ENCODE data around the gene TNPO3. TPM values are rescaled to one million over a fixed set of nuclear protein-coding genes. Genes with fewer than 3 reads are reported as not detected.

TNPO3 gene
- total and polyA plus RNA-seq, 8 donors, result 32.5 to 40.5 (median 37.5) TPM

DNA sequence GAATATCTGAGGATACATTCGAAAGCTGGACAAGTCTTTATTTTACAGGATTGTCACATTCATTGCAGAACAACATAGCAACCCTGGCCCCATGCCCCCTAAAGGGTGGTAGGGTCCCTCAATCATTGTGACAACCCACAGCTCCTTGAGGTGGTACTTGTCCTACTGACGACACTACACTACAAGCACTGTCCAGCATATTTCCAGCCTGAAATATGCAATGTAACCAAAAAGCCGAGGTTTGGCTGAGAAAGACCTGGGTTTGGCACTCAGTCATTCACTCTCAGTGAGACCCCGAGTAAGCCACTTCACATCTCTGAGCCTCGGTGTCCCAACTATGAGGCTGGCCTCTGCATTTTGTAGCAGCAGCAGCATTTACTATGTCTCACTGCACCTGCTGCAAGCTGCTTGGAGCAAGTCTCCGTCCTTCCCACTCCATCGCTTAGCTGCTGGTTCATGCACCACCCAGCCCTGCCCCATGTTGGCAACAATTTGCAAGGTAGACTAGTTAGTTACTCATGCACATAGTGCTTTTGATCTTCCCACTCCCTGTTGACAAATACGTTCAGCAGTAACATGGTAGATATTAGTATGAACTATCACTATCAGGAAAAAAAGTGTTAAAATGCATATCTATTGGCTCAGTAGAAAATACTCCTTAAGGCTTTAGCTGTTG, 43.6 kb upstream of the TNPO3 start:
- intact Hi-C loops (cut with DNase I), result no loop called here
- TF ChIP-seq, protein P1, sequence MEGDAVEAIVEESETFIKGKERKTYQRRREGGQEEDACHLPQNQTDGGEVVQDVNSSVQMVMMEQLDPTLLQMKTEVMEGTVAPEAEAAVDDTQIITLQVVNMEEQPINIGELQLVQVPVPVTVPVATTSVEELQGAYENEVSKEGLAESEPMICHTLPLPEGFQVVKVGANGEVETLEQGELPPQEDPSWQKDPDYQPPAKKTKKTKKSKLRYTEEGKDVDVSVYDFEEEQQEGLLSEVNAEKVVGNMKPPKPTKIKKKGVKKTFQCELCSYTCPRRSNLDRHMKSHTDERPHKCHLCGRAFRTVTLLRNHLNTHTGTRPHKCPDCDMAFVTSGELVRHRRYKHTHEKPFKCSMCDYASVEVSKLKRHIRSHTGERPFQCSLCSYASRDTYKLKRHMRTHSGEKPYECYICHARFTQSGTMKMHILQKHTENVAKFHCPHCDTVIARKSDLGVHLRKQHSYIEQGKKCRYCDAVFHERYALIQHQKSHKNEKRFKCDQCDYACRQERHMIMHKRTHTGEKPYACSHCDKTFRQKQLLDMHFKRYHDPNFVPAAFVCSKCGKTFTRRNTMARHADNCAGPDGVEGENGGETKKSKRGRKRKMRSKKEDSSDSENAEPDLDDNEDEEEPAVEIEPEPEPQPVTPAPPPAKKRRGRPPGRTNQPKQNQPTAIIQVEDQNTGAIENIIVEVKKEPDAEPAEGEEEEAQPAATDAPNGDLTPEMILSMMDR (IDR thresholded peaks at IDR 0.05), result no peak
- H3K27ac ChIP-seq, result no peak overlapping the region
- DNase-seq (no peak), ATAC-seq (no peak)
- H3K9me3 ChIP-seq, result no peaks in the 10 kb centered on the region
- H3K4me1 ChIP-seq, result no peaks in the 10 kb centered on the region
- H3K36me3 ChIP-seq, result no peaks in the 10 kb centered on the region
- H3K27me3 ChIP-seq, result peaks cover 0 to 12% of the 10 kb centered on the region in 2 donors
- H3K4me3 ChIP-seq, result no peak overlapping the region

GRCh38 chr7:129095258-129095657, 40.3 kb upstream of the TNPO3 start:
- intact Hi-C loops (cut with DNase I), result no loop called here
- TF ChIP-seq, protein P1 (IDR thresholded peaks at IDR 0.05), result no peak
- DNase-seq (no peak), ATAC-seq (no peak)
- Histone ChIP-seq H3K9me3 (no peaks in the 10 kb centered on the region), H3K4me1 (peaks cover 0 to 18% of the 10 kb centered on the region in 2 donors), H3K36me3 (no peaks in the 10 kb centered on the region), H3K27me3 (peaks cover 0 to 15% of the 10 kb centered on the region in 2 donors), H3K4me3 (no peak overlapping the region), H3K27ac (no peak overlapping the region)

DNA sequence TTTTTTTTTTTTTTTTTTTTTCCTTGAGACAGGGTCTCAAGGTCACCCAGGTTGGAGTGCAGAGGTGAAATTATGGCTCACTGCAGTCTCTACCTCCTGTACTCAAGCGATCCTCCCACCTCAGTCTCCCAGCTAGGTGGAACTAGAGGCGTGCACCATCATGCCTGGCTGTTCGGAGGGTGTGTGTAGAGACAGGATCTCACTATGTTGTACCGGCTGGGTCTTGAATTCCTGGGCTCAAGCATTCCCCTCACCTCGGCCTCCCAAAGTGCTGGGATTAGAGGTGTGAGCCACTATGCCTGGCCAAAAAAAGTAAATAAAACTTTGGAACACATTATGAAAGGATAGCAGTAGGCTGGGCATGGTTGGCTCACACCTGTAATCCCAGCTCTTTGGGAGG, 39.6 kb upstream of the TNPO3 start:
- peaks cover 0 to 15% of the 10 kb centered on the region in 2 donors for H3K27me3 ChIP-seq
- peaks cover 0 to 25% of the 10 kb centered on the region in 2 donors for H3K4me1 ChIP-seq
- no peak for DNase-seq
- intact Hi-C loops (cut with DNase I), result loop anchor here in 1 of 2 donors (5.0 kb wide), 1 partner anchor 192 kb away; no protein-coding TSS in a partner anchor
- H3K4me3 ChIP-seq, result no peak overlapping the region
- H3K27ac ChIP-seq, result no peak overlapping the region
- H3K9me3 ChIP-seq, result no peaks in the 10 kb centered on the region
- no peak for ATAC-seq
- H3K36me3 ChIP-seq, result no peaks in the 10 kb centered on the region
- TF ChIP-seq, protein P1 (IDR thresholded peaks at IDR 0.05), result no peak

- Histone ChIP-seq H3K4me3 (no peak overlapping the region), H3K36me3 (no peaks in the 10 kb centered on the region), H3K27me3 (peaks cover 0 to 15% of the 10 kb centered on the region in 2 donors), H3K9me3 (no peaks in the 10 kb centered on the region), H3K27ac (no peak overlapping the region), H3K4me1 (peaks cover 0 to 31% of the 10 kb centered on the region in 2 donors)
- TF ChIP-seq, protein P1 (IDR thresholded peaks at IDR 0.05), result no peak
- DNase-seq, result no peak
- intact Hi-C loops (cut with DNase I), result loop anchor here in 1 of 2 donors (5.0 kb wide), 1 partner anchor 192 kb away; no protein-coding TSS in a partner anchor
- no peak for ATAC-seq
Measured at GRCh38 chr7:129093867-129094456, 39.1 kb upstream of the TNPO3 start.

DNA sequence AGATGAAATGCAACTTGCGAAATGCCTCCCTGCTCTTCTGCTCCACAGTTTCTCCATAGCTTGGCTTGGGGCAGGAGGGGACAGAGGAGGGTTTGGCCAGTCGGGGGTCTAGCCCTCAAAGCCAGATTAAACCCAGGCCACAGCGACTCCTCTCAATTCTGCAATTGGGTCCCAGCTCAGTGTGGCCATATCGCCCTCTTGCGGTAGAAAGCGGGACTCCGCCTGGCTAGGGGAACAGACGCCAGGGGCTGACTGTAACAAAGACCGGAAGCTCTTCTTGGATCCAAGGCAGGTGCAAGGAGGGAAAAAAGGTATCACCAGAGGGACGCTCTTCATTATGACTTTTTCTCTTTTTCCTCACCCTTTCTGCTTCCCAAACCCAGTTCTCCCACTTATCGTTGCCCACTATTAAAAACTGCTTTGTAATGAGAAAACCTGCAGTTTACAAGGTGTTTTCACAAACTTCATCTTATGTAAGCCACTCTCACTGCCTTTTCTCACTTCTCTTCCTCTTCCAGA, 36.6 kb upstream of the TNPO3 start:
- DNase-seq, result peak; percentile 66 to 93 (median 81)
- ATAC-seq, result peak; percentile 96
- H3K27ac ChIP-seq, result peak overlapping the region in 1 of 2 donors; percentile 13
- intact Hi-C loops (cut with DNase I), result loop anchor here in 1 of 2 donors (5.0 kb wide), 1 partner anchor 189 kb away; no protein-coding TSS in a partner anchor
- TF ChIP-seq, protein P1 (IDR thresholded peaks at IDR 0.05), result peak; percentile 98
- H3K4me3 ChIP-seq, result no peak overlapping the region
- H3K27me3 ChIP-seq, result peaks cover 0 to 18% of the 10 kb centered on the region in 2 donors
- H3K4me1 ChIP-seq, result peaks cover 0 to 31% of the 10 kb centered on the region in 2 donors
- no peaks in the 10 kb centered on the region for H3K36me3 ChIP-seq
- H3K9me3 ChIP-seq, result no peaks in the 10 kb centered on the region

Measured in left lung (tissue), 10 donors.